Kidney epithelial cell (primary cell): Measurements from ENCODE around the gene PCLO. TPM values are rescaled to one million over a fixed set of nuclear protein-coding genes. Genes with fewer than 3 reads are reported as not detected.

Experiments
- DNase-seq: peaks from one replicate; pipeline ENCODE4 v3.0.0-alpha.2; 2010; ENCODE audit warnings: low read depth
- H3K27me3 ChIP-seq: 2 replicates; pipeline ENCODE4 v1.6.0; 2011; ENCODE audit warnings: low read length; ENCODE audit not compliant: control insufficient read depth, insufficient read depth
- H3K36me3 ChIP-seq: 2 replicates; pipeline ENCODE4 v1.5.1; 2011; ENCODE audit warnings: low read length; ENCODE audit not compliant: control insufficient read depth, insufficient read depth
- H3K4me3 ChIP-seq: 2 replicates; pipeline ENCODE4 v1.5.1; 2011; ENCODE audit warnings: low read depth, mild to moderate bottlenecking, control low read depth, low read length
- total RNA-seq: library from RNA; depleted of rRNA; stranded (reverse); fragments of >200 nt; gene quantifications from 2 replicates; pipeline ENCODE4 v1.2.3, GENCODE V29; 2015
- TF ChIP-seq, protein P1 (sequence below): IDR thresholded peaks from 2 replicates; pipeline ENCODE4 v1.5.1; 2011; ENCODE audit warnings: mild to moderate bottlenecking, moderate library complexity, low read length, control low read depth, inconsistent platforms; ENCODE audit not compliant: insufficient read depth, poor library complexity, severe bottlenecking

PCLO gene
- total RNA-seq, 1 donor from 2014 or later: 4.7 TPM

GRCh38 chr7:83060218-83060617 lies 102.5 kb downstream of the PCLO start:
- TF ChIP-seq, protein P1, sequence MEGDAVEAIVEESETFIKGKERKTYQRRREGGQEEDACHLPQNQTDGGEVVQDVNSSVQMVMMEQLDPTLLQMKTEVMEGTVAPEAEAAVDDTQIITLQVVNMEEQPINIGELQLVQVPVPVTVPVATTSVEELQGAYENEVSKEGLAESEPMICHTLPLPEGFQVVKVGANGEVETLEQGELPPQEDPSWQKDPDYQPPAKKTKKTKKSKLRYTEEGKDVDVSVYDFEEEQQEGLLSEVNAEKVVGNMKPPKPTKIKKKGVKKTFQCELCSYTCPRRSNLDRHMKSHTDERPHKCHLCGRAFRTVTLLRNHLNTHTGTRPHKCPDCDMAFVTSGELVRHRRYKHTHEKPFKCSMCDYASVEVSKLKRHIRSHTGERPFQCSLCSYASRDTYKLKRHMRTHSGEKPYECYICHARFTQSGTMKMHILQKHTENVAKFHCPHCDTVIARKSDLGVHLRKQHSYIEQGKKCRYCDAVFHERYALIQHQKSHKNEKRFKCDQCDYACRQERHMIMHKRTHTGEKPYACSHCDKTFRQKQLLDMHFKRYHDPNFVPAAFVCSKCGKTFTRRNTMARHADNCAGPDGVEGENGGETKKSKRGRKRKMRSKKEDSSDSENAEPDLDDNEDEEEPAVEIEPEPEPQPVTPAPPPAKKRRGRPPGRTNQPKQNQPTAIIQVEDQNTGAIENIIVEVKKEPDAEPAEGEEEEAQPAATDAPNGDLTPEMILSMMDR: no peak
- DNase-seq: no peak
- no peaks in the 10 kb centered on the region for H3K36me3 ChIP-seq
- H3K27me3 ChIP-seq: no peaks in the 10 kb centered on the region
- H3K4me3 ChIP-seq: no peak overlapping the region

- H3K36me3 ChIP-seq: no peaks in the 10 kb centered on the region
- TF ChIP-seq, protein P1: no peak
- no peak for DNase-seq
- no peak overlapping the region for H3K4me3 ChIP-seq
- no peaks in the 10 kb centered on the region for H3K27me3 ChIP-seq
These were observed 104.0 kb downstream of the PCLO start for GRCh38 chr7:83058667-83059066.

DNA sequence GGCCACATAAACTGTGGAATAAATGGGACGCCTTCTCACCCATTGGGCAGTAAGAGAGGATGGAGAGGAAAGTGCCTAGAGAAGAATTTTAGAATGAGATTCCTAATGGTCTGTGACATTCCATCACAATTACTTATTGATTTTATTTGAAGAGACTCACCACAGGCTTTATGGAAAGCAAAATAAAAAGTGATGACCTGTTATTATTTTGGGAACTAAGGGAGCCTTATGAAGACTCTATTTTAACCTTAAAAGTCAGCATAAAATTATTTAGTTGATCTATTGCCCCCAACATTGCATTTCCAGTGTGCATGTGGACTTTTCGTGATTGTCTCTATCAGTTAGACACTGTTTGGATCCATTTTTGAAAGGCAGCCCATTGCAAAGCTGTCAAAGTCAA lies 107.5 kb downstream of the PCLO start:
- Histone ChIP-seq H3K36me3 (no peaks in the 10 kb centered on the region), H3K4me3 (no peak overlapping the region), H3K27me3 (no peaks in the 10 kb centered on the region)
- TF ChIP-seq, protein P1: no peak
- DNase-seq: no peak

DNA sequence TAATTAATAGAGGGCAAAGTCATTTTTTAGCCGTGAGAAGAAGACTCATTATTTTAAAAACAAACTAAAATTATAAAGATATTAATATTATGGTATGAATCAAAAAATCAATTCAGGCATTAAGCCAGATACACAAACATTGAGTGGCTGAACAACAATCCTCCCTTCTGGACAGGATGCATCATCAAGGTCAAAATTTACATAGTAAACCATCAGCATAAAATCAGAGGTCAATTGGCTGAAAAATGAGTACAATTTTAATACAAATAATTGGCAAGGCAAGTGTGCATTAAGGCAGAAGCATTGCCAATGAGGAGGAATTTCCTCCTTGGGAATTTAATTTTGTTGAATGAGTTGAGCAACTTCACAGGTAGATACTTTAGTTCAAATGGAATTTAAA lies 108.2 kb downstream of the PCLO start:
- Histone ChIP-seq H3K27me3 (no peaks in the 10 kb centered on the region), H3K4me3 (no peak overlapping the region), H3K36me3 (no peaks in the 10 kb centered on the region)
- no peak for DNase-seq
- TF ChIP-seq, protein P1: no peak

- Histone ChIP-seq H3K27me3 (no peaks in the 10 kb centered on the region), H3K4me3 (no peak overlapping the region), H3K36me3 (no peaks in the 10 kb centered on the region)
- TF ChIP-seq, protein P1: no peak
- DNase-seq: no peak
These were observed 108.7 kb downstream of the PCLO start for GRCh38 chr7:83053965-83054364.

- TF ChIP-seq, protein P1: no peak
- no peak overlapping the region for H3K4me3 ChIP-seq
- H3K27me3 ChIP-seq: no peaks in the 10 kb centered on the region
- DNase-seq: no peak
- no peaks in the 10 kb centered on the region for H3K36me3 ChIP-seq
These were observed 122.2 kb downstream of the PCLO start for GRCh38 chr7:83040484-83040883.
